Activated T-cell treated with anti-CD3 and anti-CD28 coated beads for 24 hours (primary cell): ENCODE data around the gene SFT2D2.

Experiments
- DNase-seq: peaks from one replicate; pipeline ENCODE4 v3.0.0-alpha.2; 2020; ENCODE audit warnings: low read depth

Gene SFT2D2

GRCh38 chr1:168223261-168223660 lies 2.5 kb upstream of the SFT2D2 start:
- no peak for DNase-seq

DNA sequence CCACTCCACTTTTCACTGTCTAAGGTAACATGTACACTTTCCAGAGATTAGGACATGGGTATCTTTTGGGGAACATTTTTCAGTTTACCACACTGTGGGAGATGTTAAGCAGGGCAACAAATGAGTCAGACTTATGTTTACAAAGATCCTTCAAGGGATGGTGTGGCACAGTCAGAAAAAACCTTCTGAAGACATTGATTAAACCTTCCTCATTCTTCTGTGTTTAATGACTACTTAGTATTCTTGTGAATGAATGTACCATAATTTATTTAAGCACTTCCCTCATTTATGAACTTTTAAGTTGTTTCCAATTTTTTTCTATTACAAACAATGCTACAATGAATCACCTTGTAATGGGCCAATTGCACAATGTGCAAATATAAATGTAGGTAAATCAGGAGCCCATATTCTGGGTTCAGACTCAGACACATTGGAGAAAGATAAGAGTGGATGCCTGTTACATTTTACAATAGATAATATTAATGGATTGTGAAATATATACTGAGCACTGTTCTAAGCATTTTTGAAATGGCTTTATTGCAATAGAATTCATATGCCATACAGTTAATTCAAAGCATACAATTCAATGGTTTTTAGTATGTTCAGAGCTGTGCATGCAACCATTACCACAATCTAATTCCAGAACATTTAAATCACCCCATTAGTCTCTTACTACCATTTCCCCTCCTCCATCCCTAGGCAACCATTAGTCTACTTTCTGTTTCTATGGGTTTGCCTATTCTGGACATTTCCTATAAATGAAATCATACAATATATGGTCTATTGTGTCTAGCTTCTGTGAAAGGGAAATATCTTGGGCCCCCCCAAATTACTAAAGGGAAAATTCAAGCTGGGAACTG lies 1.9 kb upstream of the SFT2D2 start:
- no peak for DNase-seq

- no peak for DNase-seq
Observed at GRCh38 chr1:168224991-168225390, 813 bp upstream of the SFT2D2 start.

- no peak for DNase-seq
Observed at GRCh38 chr1:168227620-168228019, 1.8 kb downstream of the SFT2D2 start.

- no peak for DNase-seq
Observed at GRCh38 chr1:168229893-168230292, 4.1 kb downstream of the SFT2D2 start.

GRCh38 chr1:168230709-168231108 lies 4.9 kb downstream of the SFT2D2 start:
- DNase-seq = no peak

GRCh38 chr1:168234846-168235547 lies 9.2 kb downstream of the SFT2D2 start:
- no peak for DNase-seq

DNA sequence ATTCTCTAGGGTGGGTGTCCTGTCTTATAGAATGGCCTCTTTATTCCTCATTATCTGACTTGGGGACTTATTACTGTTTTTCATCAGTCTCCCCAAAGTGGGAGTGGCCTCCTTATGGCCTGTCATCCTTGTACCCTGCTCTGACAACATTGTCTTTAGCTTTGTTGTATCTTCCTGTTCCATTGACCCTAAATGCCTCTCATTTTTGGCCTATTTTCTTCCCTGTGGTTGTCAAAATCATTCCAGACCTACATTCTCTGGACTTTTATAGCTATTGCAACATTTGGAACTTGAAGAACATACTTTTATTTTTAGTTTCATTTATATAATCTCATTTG lies 9.7 kb downstream of the SFT2D2 start:
- no peak for DNase-seq

GRCh38 chr1:168235937-168236336 lies 10.1 kb downstream of the SFT2D2 start:
- DNase-seq = no peak

- DNase-seq = no peak
Observed at GRCh38 chr1:168236836-168237611, 11.2 kb downstream of the SFT2D2 start.

DNA sequence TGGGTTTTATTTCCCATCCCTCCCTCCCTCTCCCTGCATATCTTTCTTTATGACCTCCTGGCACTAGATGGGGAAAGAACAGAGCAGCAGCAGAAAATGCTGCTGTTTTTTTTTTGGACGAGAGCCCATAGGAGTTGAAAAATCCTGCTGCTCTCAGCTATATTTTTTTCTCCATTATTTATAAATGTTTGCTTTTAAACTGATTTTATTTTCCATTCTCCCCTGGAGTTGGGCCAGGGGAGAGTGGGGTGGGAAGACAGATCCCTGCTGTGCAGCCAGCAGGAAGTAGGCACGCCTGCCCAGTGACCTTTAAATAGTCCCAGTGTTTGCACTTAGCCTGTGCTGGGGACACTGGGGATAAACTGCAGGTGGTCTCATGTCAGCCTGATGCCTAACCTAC lies 17.4 kb downstream of the SFT2D2 start:
- no peak for DNase-seq

- DNase-seq = no peak
Observed at GRCh38 chr1:168243636-168244212, 17.9 kb downstream of the SFT2D2 start.

DNA sequence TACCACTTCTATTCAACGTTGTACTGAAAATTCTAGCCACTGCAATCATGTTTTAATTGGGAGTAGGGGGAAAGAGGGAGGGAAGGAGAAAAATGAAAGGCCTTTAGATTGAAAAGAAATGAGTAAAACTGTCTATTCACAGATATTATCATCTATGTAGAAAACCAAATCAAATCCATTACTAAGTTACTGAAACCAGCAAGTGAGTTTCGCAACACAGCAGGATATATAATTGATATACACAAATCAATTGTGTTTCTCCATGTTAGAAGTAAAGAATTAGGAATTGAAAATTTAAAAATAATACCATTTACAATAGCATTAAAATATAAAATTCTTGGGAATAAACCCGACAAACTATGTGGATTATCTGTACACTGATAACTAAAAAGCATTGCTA lies 19.2 kb downstream of the SFT2D2 start:
- no peak for DNase-seq

DNA sequence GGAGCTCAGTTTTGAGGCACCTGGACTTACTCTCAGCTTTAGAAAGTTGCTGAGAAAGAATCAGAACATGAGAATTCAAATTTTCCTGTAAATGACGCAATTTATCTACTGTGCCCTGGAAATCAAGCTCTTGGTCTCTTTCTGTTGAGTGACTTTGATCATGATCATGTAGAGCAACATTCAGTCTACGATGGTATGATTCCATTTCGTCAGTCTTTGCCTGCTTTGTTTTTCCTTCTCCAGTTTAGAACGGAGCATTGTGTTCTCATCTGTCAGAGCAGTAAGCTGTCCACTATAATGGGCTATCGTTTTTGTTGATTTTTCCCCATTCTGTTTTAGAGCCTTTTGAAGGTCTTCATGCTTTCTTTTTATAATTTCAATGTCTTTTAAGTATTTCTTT lies 20.7 kb downstream of the SFT2D2 start:
- no peak for DNase-seq

DNA sequence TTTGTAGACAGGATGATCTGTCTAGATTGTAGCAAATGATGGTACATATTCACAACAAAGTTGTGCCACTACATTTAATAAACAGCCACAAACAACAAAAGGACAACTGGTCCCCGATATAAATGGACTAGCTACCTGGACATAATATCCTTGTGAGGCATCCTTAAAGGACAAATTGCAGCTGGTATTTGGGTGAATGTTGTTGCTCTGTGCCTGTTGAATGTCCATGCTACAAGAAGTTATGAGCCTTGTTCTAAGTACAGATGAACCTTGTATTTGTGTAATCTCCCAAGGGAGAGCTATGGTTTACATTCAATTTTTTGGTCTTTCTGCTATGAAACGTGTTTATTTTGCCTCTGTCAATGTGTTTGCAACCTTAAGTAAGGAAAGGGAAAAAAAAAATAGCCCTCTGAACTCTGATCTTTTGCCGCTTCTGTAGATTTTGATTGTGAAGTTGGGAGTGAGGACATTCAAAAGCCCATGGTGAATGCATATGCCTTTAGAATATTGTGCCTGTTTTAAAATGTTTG lies 26.5 kb downstream of the SFT2D2 start:
- no peak for DNase-seq

DNA sequence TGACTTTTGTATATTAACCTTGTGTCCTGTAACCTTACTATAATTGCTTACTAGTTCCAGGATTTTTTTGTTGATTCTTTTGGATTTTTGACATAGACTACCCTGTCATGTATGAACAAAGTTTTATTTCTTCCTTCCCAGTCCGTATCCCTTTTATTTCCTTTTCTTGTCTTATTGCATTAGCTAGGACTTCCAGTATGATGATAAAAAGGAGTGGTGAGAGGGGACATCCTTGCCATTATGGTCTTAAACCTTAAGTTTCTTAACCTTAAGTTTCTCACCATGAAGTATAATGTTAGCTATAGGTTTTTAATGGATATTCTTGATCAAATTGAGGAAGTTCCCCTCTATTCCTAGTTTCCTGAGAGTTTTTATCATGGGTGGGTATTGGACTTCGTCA lies 30.4 kb downstream of the SFT2D2 start:
- DNase-seq = no peak

GRCh38 chr1:168257397-168257796 lies 31.6 kb downstream of the SFT2D2 start:
- DNase-seq = no peak

GRCh38 chr1:168259567-168259966 lies 33.8 kb downstream of the SFT2D2 start:
- no peak for DNase-seq

DNA sequence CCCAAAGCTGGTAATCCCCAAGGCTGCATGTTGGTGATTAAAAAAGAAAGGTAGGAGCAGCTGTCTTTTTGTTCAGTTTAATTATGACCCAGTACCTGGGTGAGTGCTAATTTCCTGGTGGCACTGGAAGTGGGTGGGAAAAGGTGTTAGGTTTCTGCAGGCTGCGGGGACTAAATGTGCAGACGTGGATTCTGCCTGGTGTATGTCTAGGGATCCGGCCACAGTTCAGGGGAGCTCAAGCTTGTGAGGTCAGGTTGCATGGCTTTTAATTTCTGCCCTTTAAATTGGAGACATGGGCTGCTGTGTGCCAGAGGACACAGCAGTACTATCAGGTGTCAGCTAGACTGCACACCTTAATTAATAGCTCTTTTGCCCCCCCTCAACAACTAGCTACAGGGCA lies 34.6 kb downstream of the SFT2D2 start:
- DNase-seq = no peak

DNA sequence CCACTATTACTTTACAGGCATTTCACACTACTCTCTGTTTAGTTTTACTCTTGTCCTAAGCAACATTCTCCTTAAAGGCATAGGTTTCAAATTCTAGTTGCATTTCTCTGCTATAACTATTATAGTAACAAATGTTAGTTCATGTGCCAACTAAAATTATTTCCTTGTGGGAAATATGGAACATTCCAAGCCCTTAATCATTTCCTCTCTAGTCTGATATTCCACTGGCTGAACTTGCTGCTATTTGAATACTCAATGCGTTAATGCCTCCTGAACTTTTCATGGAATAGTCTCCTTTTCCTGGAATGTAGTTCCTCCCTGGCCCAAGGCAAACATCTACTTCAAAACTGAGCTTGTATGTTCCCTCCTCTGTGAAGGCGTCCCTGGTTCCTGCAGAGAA lies 35.6 kb downstream of the SFT2D2 start:
- no peak for DNase-seq

DNA sequence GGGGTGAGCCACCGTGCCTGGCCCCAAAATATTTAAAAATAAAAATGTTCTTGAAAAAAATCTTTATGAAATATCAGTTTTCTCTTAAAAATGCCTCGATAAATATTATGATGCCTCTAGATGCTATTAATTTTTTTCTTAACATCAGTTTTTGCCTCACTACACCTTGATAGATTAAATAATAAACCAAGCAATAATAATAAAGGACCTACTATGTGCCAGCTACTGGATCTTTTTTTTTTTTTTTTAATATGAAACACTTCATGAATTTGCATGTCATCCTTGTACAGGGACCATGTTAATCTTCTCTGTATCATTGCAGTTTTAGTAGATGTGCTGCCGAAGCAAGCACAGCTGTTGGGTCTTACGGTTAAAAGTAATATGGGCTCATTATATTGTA lies 37.3 kb downstream of the SFT2D2 start:
- DNase-seq = no peak

GRCh38 chr1:168264296-168264695 lies 38.5 kb downstream of the SFT2D2 start:
- no peak for DNase-seq
